Stimulated activated CD8-positive, alpha-beta memory T cell treated with anti-CD3 and anti-CD28 coated beads, Interleukin-15, amount 100 ng/mL, for 24 hours (primary cell): ENCODE results near the gene BTNL8.

ENCODE experiments used
- DNase-seq: peaks from one replicate; pipeline ENCODE4 v3.0.0-alpha.2; 2020; ENCODE audit warnings: low read depth

BTNL8 gene, protein sequence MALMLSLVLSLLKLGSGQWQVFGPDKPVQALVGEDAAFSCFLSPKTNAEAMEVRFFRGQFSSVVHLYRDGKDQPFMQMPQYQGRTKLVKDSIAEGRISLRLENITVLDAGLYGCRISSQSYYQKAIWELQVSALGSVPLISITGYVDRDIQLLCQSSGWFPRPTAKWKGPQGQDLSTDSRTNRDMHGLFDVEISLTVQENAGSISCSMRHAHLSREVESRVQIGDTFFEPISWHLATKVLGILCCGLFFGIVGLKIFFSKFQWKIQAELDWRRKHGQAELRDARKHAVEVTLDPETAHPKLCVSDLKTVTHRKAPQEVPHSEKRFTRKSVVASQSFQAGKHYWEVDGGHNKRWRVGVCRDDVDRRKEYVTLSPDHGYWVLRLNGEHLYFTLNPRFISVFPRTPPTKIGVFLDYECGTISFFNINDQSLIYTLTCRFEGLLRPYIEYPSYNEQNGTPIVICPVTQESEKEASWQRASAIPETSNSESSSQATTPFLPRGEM

DNA sequence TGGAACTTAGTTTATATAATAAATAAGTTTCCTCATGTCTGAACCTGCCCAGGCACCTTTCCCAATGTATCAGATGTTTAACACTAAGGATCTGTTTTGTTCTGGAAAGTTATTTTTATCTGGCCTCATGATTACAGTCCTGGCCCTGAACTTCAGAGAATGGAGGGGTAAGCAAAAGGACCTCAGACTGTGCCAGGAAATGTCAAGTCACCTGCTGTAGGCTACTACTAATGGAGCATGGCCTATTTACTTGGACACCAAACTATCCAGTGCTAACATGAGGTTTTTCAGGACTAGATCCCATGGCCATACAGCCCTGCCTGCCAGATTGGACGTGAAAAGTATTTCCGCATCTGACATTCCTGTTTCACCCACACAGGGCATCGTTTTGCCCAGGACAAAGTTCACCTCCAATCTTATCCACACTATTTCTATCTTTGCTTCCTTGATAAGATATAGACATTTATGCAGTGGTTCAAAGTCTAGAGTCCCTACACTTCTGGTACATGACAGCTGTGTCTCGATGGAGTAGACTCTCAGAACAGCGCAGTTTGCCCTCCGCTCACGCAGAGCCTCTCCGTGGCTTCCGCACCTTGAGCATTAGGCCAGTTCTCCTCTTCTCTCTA is at the start of gene BTNL8:
Gene BTNL8, plus strand, starts transcription at position 539 of the 626 bp plus-strand sequence. CDS start 152 bp downstream, outside the sequence.
- DNase-seq = no peak

DNA sequence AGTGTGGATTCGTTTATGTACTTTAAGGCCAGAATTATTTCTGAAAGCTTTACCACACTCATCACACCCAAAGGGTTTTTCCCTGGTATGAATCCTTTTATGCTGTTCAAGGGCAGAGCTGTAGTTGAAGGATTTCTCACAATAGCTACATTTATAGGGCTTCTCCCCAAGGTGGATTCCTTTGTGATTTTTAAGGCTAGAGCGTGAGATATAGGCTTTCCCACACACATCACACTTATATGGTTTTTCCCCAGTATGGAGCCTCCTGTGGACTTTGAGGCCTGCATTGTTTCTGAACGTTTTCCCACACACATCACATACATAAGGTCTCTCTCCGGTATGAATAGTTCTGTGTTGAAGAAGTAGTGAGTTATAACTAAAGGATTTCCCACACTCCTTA is 49.1 kb upstream of the BTNL8 start:
- no peak for DNase-seq

DNA sequence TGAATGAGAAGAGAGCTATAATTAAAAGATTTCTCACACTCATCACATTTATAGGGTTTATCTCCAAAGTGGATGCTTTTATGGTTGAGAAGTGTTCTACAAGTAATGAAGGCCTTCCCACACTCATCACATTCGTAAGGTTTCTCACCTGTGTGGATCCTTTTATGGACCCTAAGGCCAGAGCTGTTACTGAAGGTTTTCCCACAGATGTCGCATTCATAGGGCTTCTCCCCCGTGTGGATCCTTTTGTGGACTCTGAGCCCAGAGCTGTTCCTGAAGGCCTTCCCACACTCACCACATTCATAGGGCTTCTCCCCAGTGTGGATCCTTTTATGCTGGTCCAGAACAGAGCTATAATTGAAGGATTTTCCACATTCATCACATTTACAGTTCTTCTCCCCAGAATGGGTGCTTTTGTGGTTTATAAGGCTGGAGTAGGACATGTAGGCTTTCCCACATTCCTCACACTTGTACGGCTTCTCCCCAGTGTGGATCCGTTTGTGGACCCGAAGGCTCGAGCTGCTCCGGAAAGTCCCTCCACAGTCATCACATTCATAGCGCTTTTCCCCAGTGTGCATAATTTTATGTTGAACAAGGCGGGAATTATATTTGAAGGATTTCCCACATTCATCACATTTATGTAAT is 48.4 kb upstream of the BTNL8 start:
- no peak for DNase-seq

DNA sequence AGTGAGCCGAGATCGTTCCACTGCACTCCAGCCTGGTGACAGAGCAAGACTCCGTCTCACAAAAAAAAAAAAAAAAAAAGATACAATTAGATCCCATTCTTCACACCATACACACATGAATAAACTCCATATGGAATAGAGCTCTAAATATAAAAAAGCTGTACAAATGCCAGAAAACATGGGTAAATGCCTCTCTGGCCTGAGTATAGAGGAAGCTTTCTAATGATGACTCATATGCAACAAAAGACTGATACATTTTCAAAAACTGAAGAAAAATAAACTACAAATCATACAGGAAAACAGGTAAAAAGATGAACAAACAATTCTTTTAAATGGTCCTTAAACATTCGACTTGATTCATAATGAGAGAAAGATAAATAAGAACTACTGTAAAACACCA is 46.5 kb upstream of the BTNL8 start:
- no peak for DNase-seq

DNA sequence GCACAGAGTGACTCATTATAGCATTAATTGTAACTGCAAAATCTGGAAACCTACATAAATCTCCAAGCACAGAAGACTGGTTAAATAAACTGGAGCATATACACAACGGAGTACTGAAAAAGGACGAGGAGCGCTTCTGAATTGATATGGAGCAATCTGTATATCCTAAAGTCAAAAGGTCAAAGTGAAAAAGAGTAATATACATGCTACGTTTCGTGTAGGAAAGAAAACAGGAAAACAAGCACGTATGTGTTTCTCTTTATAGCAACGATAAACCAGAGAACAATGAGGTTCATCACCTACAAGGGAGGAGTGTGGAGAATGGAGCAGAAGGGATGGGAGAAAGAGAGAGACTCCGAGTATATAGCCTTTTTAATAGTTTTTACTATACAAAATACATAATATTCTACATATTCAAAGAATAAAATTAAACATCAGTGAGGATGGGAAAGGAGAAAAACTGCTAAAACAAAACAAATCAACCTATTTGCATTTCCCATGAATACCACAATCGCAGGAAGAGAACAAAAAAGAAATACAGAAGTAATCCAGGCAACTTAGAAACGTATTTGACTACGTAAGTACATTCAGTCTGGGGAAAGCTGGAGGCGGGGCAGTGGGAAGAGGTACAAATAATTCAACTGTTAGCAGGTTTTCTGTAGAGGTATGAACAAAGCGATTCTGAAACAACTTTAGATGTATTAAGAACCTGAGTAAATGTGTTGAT is 45.7 kb upstream of the BTNL8 start:
- no peak for DNase-seq

DNA sequence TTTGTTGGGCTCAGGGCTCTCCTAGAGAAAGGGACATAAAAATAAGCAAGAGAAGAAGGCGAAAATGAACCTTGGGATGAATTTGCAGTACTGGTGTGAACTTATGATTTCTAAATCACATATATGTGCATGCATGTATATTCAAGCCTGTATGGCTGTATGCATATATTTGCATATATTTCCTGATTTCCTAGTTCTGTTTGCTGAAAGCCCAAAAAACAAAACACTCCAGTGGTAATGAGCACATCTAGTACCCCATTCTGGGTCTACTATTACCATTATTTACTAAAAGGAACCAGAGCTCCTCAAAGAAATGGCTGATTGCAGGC is 45.1 kb upstream of the BTNL8 start:
- no peak for DNase-seq

DNA sequence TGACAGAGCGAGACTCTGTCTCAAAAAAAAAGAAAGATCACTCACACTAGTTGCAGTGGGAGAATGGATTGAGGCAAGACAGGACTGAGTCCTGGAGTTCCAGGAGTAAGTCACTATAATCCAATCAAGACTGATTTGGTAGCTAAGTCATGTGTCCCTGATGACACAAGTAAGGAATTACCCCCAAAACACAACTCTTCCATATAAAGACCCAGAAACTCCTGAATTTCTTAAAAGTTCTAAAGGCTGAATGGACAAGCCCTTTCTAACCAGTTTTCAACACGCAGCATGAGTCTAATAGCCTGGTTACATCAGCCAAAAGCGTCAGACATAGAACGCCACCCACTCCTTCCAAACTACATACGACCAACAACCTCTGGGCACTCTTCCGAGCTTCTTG is 40.4 kb upstream of the BTNL8 start:
- DNase-seq = no peak

DNA sequence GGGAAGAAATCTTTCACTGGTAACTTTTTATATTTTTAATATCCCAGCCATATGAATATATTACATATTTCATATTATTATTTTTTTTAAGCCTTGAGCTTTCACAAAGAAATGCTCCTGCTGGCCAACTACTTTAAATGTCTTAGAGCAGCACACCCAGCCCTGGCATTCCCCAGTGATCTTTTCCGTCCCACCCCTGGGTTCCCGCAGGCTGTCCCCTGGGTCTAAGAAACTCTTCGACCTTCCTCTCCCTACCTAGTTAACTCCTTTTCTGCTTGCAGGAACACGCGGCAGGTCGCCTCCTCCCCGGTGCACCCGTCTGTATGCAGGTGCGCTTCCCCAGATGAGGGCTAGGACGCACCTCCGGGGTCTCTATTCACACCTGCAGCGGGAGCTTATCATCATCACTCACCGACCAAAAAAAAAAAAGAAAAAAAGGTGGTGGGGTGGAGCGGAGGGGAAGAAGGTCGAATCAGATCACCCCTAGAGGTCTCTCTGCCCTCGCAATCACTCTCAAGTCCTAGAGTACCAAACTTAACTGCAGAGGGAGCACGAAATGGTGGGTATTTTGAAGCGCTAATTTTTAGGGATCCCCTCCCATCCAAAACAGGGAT is 38.6 kb upstream of the BTNL8 start:
- DNase-seq = no peak

DNA sequence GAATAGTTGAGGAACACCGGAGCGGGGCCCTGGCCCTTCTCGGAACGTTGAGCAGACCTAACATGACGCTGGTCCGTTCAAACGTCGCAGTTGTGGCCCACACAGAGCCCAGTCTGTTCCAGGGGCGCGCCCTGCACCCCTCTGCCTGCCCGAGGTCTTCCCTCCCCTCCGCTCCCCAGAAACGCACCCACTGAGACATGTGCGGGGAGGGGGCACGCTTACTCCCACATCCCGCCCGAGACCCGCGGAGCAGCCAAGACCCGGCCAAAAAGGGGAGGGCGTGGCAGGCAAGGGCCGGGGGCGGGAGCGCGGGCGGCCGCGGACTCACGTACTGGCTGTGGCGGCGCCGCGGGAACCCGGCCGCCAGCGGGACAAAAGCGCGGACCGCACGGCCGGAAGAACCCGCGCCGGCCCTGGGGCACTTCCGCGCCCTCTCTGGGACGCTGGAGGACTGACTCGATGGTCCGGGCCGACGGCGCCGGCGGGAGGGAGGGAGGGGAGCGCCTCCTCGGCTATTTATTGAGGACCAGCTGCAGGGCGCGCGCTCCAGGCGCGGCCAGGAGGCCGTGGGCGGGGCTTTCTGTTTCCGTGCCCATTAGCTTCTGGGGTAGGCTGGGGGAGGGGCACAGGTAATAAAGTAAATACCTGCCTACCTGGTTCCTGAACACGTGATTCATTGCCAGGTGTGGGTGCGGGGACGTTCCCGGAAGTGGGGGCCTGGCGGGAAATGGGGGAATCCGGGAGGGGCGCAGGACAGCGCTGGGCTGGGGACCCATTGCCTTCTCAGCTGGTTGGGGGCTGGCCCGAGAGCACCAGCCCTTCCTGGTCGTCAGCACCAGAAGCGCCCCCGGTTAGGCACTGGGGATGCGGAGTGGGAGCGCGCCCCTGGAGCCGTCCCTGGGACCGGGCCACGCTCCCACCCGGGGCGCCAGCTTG is 37.8 kb upstream of the BTNL8 start, which contains the start of gene ZFP62:
Gene ZFP62, minus strand, starts transcription at position 390 of the 936 bp plus-strand sequence. Its CDS starts 57 bp downstream, at position 333.
- DNase-seq = peak; percentile 71

DNA sequence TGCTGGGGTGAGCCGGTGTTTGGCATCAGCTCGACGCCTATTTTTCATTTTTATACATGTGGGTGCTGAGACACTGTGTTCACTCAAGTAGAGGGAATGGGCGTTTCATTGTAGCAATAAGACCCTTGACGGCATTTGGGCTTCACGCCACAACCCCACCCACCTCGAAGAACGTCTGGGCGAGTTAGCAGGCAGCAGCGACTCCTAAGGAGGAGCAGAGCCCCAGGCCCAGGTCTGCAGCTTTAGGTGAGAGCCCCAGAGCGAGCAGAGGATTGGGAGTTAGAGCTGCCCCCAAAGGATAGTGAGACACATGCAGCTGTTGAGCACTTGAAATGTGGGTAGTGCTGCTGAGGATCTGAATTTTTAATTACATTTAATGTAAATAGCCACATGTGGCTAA is 36.3 kb upstream of the BTNL8 start:
- DNase-seq = no peak

DNA sequence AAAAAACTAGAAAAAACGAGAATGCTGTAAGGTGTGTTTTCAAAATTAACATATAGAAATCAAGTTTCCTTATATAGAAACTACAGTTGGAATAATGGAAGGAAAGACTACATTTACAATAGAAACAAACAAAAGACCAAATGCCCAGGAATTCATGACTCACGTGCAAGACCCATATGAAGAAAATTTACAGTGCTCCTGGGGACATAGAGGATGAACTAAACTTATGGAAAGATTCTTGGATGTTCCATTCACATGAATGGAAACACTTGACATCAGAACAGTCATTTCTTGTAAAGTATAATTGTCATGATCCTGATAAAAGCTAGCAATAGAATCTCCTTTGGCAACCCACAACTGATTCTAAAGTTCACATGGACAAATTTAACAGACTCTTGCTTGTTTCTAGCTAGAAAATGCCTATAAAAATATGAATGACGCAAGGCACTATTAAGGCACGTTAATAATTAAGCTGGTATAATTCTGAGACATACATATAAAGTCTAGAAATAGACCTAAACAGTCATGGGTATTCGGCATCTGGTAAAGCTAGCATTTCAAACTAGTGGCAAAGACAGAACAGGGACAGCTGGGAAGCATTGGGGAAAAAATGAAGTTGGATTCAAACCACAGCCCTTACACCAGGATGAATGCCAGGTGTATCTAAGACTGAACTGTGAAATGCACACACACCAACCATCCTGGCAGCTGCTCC is 32.8 kb upstream of the BTNL8 start:
- DNase-seq = no peak

DNA sequence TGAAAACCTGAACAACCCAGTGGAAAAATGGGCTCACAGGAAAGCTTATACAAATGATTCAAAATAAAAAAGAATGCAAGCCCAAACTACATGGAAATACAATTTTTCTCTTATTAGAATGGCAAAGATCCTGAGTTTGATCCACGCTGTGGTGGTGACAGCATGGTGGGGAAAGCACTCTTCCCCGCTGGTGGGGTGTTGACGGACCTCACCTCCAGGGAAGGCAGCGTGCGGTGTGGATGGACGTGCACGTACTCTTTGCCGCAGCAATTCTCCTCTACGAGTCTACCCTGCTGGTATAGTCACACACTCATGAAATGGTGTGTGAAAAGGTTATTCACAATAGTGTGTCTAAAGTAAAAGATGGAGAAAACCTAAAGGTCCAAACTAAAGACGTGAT is 32.0 kb upstream of the BTNL8 start:
- no peak for DNase-seq

DNA sequence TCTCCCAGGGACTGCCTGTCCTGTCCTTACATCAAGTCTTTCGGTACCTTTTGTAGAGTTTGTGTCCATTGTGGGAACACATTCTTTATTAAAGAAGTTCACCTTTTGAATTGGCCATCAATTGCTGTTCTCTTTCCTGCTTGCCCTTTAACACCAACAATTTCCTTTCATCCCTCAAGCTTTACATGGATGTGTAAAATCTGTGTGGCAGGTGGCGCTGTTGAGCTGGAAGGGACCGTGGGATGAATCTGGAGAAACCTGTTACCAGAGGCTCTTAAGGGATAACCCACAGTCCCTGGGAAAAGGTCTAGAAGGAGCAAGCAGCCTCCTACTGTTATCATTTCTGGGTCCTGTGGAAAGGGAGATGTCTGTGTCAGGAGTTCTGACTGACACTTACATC is 30.0 kb upstream of the BTNL8 start:
- DNase-seq = peak; percentile 29

DNA sequence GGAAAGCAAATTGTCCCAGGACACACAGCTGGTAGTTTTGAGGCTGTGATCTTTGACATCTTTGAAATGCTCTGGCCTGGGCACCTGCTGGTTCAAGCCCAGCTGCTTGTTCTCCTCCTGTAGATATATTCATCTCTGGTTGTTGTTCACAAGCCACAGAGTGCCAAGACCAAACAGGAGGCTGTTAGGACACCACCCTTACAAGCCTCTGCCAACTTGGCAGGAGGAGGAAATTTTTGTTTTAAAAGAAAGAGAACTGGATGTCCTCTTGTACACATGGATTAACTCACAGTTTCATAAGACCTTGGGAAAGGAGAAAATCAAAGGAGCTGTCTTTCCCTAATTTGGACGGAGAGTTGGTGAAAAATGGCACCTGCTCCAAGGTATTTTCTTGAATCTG is 29.4 kb upstream of the BTNL8 start:
- no peak for DNase-seq

DNA sequence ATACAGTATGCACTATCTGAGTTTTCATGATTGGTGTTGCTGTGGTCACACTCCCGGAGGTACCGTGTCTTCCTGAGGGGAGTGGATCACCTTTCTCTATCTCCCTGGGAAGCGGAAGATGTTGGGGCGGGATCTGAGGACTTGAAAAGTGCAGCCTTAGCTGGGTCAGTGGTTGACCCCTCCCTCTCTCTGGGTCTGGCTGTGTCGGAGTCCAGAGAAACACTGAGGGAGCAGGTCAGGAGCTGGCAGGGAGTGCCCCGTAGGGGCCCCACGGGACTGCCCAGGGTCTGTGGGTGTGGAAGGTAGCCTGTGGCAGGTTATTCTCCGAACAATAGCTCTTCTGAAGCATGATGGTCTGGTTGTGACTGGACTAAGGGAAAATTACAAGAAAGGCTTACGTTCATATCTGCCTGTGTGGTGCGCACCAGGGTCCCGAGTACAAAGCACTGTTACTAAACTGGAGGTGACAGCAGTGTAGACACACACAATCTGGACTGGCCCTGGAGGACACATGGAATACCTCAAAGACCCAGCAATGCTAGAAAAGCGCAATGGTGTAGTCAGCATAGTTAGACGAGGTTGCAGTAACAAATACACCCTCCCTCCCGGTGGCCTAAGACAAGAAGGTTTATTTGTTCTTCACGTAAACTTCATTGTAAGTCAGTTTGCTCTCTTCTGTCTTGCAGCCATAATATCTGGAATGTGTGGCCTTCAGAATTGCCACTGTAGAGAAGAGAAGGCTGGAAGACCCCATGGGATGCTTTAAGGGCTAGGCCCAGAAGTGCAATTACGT is 28.5 kb upstream of the BTNL8 start:
- no peak for DNase-seq

DNA sequence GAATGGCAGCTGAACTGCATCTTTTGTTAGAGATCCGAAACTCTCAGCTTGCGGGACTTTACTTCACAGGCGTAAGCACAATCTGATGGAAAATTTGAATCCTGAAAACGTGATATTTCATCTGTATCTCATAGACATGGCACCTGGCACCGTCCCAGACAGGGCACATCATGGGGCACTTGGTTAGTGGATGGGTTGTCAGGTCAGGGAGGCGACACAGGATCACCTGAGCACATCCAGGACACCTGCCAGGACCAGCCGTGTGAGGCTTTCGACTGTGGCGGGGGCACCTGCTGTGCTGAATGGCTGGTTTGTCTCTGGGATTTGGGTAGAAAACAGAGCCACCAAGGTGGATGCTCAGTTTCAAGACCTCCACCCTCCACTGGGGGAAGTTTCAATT is 26.5 kb upstream of the BTNL8 start:
- DNase-seq = no peak

DNA sequence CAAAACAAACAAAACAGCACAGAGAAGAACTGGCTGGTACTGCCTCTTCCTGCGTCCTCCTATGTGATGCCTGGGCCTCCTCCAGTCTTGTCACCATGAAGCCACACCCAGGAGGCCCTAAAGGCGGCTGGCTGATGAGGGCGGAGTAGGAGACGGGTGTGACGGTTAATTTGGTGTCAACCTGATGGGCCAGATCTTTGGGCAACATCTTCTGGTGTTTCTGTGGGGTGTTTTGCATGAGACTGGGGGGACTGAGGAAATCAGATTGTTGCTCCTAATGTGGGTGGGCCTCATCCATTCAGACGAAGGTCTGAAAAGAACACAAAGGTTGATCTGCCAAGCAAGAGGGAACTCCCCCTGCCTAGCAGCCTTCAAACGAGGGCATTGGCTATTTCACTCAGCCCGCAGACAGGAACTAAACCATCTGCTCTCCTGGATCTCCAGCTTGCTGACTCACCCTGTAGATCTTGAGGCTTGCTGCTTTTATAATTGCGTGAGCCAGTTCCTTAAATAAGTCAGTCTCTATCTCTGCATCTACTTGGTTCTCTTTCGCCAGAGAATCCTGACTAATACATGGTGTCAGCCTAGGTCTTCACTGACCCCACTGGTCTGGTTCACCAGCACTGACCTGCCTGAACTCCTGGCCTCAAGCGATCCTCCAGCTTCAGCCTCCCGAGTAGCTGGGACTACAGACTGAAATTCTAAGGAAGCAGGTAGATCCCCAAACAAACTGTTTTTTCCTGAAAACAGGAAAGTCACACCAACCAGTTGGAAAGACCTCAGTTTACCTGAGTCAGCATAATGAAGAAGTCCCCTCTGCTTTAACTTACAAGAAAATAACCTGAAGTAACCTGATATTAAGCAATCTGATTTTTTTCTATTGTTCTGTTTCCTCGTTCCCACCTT is 25.1 kb upstream of the BTNL8 start:
- DNase-seq = no peak
